Spleen (tissue), 7 donors: Measurements from ENCODE around the gene PDZD2.

Experiments
- POLR2AphosphoS5 ChIP-seq, 3 donors: sonication (generic); formaldehyde crosslinking; IDR thresholded peaks; one replicate each; pipeline ENCODE4 v1.5.1; 2017; ENCODE audit warnings: antibody characterized with exemption in 3 of 3
- TF ChIP-seq, protein P1 (sequence below), 11 experiments: fragments of 200-600 bp in 7 of 11; fragments of 450-650 bp in 4 of 11; sonication (generic) in 4 of 11; IDR thresholded peaks in 8 of 11; conservative IDR thresholded peaks in 3 of 11; 1 replicate in 7 of 11; 2 replicates in 4 of 11; pipeline versions ENCODE4 v1.4.0 to v1.8.0; 2016 to 2021; ENCODE audit warnings: antibody characterized with exemption in 11 of 11, inconsistent platforms in 4 of 11, mild to moderate bottlenecking in 1 of 11
- donor health status: DM: no; HTN: no; CAD: no; lungs with moderate emphysema.
- donor health status: DM: no; HTN: no; CAD: no.
- donor health status: DM: no; HTN: no; CAD: no.

GRCh38 chr5:31900296-31900865 lies 261.4 kb downstream of the PDZD2 start:
- TF ChIP-seq, protein P1, sequence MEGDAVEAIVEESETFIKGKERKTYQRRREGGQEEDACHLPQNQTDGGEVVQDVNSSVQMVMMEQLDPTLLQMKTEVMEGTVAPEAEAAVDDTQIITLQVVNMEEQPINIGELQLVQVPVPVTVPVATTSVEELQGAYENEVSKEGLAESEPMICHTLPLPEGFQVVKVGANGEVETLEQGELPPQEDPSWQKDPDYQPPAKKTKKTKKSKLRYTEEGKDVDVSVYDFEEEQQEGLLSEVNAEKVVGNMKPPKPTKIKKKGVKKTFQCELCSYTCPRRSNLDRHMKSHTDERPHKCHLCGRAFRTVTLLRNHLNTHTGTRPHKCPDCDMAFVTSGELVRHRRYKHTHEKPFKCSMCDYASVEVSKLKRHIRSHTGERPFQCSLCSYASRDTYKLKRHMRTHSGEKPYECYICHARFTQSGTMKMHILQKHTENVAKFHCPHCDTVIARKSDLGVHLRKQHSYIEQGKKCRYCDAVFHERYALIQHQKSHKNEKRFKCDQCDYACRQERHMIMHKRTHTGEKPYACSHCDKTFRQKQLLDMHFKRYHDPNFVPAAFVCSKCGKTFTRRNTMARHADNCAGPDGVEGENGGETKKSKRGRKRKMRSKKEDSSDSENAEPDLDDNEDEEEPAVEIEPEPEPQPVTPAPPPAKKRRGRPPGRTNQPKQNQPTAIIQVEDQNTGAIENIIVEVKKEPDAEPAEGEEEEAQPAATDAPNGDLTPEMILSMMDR (IDR thresholded peaks at IDR 0.05 in 8 of 11, conservative IDR thresholded peaks at IDR 0.05 in 3 of 11): no peak
- no peak for TF ChIP-seq POLR2AphosphoS5 (IDR thresholded peaks at IDR 0.05)
